ENCODE data around the gene CDK11A.

- TF ChIP-seq EZH2 (IDR thresholded peaks at IDR 0.05; ENCODE audit: insufficient read depth, poor library complexity, severe bottlenecking) (no peak), EZH2phosphoT487 (IDR thresholded peaks at IDR 0.05; ENCODE audit: insufficient read depth, low read depth) (no peak)
Measured at GRCh38 chr1:1684031-1684681, 40.0 kb downstream of the CDK11A start.
